Myocyte (in vitro differentiated cells): ENCODE results near the gene CELSR1. TPM values are rescaled to one million over a fixed set of nuclear protein-coding genes. Genes with fewer than 3 reads are reported as not detected.
A peak's percentile ranks its signal among the peaks of the same experiment; 100 is the strongest.
"Not testable (repeated sequence)": the region's sequence is repeated elsewhere in the genome, so short reads cannot be mapped to it uniquely, and the experiment has no call there.

Experiments
- DNase-seq: peaks from one replicate; pipeline ENCODE4 v3.0.0-alpha.2; 2012; ENCODE audit warnings: low read depth
- total RNA-seq: library from RNA; depleted of rRNA; stranded (reverse); fragments of >200 nt; gene quantifications from 2 replicates; pipeline ENCODE4 v1.2.3, GENCODE V29; 2014

Gene CELSR1
- total RNA-seq, 1 donor from 2014 or later, result 1.3 TPM

DNA sequence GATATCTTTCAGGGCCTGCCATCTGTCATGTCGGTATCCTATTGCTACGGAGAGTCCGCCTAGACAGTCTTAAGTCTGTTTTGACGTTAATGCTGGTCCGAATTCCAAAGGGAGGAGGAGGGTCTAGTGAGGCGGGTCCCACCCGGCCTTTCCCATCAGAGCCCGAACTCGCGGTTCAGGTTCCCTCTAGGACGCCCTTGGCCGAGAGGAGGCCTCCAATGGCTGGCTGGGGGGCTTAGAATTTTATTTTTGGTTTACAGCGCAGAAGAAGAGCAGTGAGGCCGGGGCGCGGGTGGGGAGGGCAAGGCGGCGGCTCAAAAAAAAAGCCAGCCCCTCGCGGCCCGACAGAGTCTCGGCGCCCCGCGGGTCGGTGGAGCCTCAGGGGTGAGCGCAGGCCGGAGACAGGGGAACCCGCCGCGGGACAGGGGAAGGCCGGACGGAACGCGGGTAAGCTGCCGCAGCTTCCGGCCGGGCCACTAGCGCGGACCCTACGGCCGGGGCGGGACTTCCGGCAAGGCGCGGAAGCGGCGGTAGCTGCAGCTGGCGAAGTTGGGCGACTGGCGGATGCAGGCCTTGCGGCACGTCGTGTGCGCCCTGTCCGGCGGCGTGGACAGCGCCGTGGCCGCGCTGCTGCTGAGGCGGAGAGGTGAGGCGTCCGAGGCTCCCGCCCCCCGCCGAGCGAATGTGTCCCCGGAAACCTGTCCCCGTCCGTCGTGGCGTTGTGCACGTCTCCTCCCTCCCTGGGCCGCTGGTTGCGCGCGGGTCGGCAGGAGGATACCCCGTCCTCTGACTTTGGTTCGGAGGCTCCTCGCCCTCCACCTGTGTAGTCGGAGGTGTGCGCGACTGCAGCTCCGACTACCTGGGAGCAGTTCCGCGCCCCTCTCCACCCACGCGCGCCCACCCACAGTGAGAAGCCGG is 202.0 kb downstream of the CELSR1 start, which contains the start of gene TRMU:
TSS of gene TRMU (plus strand) at position 514 of the 918 bp plus-strand sequence. CDS start at position 565, 51 bp downstream.
- peak; percentile 90 for DNase-seq

DNA sequence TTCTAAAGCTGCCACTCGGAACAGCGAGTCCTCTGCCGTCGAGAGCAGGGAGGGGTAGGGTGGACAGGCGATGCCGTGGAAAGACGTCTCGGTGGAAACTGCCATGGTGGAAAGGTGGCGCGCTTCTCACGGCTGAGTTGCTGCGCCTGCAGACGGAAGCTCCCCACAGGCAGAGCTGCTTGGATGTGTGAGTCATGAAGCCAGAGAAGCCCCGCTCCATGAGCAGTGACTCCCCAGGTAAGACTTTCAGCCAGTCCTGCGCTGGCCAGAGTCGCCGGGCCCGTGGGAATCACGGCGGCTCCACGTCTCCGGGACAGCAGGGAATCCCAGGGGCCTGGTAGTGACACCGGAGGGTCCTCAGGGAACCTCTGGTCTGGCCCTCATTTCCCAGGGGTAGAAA is 205.9 kb downstream of the CELSR1 start:
- DNase-seq, result no peak

DNA sequence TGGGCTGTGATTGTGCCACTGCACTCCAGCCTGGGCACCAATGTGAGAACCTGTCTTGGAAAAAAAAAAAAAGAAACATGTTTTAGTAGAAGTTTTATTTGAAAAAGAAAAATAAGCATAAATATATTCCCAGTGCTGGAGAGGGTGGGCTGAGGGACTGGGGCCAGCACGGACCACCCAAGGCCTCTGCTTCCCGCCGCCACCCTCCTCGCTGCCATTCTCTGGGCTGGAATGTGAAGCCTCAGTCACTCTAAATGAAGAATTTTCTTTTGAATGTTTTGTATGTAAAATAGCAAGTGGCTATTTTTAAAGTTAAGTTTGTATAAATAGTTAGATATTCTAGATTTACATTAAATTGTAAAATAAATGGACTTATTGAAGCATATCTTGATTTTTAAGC is 207.0 kb downstream of the CELSR1 start:
- DNase-seq, result no peak

DNA sequence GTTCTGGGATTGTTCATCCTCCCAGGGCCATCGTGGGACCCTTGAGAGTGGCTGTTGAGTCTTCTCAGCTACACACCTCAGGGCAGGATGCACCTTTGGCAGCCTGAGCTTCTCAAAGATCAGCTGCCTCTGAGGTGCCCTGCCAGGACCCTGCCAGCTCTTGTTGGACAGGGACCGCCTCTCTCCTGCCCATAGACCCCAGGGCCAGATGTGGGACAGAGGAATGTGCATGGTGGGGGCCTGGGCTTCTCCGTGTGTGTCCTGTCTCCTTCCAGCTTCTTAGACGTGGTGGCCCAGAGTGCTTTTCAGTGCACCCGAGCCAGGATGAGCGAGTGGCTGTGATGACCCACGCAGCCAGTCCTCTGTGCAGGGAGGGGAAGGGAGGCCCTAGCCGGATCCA is 207.8 kb downstream of the CELSR1 start:
- no peak for DNase-seq

DNA sequence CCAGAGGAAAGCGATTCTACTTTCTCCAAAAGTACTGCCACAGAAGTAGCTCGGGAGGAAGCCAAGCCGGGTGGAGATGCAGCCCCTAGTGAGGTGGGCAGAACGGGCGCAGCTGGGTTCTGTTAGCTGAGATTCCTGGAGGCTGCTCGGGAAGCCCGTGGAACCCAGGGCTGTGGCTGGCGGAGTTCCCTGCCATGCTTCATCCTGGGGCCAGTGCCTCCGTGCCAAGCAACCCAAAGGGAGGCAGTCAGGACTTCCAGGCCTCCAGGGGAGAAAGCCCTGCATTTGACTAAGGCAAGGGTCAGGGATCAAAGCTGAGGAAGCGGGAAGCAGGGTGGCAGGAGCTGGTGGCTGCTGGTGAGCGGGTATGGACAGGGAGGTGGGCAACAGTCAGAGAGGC is 208.6 kb downstream of the CELSR1 start:
- no peak for DNase-seq

DNA sequence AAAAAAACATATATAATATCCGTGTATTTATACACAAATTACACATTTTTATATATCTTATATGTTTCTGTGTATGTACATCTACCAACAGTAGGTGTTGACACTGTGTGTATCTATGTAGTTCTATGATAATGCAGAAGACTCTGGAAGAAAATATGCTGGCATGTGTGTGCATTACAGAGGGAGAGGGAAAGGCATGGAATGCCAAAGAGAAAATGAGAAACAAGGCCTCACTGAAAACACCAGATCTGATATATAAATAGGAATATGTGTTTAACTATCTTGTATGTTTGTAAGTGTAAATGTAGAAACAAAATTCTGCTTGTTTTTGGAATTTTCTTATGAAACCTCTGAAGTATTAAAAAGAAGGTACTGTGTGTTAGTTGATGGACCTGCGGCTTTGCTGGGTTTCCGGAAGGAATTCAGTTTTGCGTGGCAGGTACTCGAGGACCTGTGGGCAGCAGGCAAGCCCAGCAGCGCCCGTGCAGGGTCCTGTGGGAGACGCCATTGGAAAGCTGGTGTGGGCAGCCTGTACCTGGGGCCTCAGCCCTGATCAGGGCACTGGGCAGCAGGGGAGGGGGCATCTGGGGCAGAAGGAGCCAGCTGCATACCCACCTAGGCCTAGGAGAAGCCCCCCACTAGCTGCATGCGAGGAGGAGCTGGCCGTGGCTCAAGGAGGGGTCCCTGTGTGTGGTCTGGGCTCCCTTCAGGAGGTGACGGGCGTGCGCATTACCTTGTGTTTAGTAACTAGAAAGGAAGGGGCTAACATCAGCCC is 209.5 kb downstream of the CELSR1 start:
- DNase-seq, result no peak

DNA sequence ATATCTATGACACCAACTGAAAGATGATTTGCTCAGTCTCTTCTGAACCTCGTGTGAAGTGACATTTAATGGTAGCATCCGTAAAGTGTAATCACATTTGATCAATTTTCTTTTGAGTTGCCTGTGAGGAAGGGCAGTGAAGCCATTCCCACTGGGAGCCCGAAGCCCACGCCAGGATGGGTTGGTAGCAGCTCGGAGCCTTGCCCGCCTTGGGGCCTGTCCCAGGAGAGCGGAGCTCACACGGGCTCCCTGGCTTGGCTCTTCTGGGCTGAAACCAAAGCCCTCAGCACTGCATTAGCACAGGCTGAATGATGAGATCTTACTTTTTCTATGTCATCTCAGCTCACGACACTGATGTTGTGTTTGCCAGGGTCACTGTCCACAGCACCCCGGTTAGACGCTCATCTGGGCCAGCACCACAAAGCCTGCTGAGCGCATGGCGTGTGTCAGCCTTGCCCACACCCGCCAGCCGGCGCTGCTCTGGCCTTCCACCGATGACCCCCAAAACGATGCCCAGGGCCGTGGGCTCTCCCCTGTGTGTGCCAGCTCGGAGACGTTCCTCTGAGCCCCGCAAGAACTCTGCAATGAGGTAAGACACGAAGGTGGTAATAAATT is 211.2 kb downstream of the CELSR1 start:
- no peak for DNase-seq

DNA sequence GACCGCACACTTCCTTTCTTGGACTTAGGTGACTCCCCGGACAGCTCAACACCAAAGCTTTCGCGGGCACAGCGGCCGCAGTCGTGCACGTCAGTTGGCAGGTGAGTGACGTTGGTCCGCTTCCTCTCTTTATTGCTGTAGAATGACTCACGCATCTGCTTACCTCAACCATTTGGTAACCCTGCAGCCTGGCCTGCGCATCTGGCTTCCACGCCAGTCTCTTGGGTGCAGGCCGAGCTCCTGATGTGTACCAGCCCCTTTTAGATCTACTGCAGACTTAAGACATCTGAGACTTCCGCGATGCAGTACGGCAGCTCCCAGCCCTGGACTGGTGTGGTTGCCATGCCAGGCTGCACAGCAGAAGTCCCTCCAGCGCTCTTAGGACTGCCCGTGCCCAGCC is 214.3 kb downstream of the CELSR1 start:
- no peak for DNase-seq

DNA sequence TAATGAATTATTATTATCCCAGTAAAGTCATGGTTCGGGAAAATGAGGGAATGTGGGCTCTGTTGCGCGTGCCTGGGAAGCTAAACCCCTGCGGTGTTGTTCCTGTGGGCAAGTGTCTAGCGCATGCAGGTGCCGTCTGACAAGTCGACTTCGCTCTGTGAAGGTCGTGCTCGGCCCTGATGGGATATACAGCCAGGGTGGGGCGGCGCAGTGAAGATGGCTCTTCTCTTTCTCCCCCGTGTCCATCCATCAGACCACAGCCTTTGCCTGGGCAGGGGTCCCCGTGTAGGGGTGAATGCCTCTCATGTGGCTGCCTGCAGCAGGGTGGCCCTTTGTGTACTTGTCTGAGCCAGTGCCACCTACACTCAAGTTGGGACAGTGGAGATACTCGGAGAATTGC is 214.7 kb downstream of the CELSR1 start:
- no peak for DNase-seq

DNA sequence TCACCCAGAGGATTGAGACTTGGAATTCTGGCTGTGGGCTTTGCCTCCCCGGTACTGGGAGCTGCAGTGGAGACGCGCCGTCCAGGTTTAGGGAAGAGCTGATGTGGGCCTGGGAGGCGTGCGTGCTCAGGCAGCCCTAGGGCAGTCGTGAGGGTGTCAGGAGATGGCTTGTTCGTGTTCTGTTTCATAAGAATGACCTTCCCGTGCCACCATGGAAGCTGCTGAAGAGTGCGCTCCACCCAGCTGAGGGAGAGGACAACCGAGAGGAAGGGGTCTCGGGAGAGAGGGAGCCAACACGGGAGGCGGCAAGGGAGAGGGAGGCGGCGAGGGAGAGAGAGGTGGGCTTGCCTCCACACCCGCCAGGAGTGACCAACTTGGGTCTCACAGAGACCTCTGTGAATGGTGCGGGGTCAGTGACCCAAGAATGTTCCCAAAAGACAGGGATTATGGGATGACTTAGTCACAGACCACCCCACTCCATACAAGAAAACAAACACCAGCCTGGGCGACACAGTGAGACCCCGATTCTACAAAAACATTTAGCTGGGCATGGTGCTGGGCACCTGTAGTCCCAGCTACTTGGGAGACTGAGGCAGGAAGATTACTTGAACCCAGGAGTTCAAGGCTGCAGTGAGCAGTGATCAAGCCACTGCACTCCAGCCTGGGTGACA is 216.6 kb downstream of the CELSR1 start:
- no peak for DNase-seq

DNA sequence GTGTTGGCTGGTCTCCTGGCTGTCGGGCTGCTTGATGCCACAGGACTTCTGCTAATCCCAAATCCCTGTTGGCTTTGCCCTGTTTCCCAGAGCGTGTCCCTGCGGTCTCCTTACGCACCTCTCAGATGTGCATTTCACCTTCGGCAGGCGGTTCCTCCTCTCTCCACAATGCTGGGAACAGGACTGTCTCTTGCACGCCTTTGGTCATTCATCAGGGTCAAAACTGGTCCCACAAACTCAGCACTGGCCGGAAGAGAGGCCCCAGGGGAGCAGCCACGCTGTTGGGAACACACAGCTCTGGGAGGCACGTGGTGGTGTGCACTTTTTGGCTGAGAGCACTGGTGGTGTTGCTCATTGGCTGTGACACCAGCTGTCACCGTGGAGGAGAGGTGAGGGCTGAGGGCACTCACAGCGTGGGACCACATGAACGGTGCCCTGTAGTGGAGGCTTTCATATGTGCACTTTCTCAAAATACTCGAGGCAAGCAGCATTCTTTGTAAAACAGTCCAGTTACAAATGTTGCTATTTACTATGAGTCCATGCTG is 217.2 kb downstream of the CELSR1 start:
- DNase-seq, result no peak

DNA sequence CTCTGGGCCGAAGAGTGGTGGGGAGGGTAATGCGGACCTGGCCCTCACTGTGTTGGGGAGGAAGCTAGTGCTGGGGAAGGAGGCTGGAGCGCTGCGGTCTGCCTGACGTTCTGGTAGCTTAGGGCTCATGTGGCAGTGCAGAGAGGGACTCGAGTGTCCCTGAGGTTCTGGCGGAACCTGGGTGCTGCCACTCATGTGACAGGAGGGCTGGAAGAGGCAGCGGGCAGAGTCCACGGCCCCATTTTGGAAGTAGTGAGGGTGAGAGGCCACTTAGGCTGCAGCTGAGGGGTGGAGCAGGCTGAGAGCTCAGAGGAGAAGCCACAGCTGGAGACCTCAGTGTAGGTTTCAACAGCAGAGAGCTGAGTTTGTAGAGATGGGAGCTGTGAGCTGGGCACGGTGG is 218.1 kb downstream of the CELSR1 start:
- no peak for DNase-seq

DNA sequence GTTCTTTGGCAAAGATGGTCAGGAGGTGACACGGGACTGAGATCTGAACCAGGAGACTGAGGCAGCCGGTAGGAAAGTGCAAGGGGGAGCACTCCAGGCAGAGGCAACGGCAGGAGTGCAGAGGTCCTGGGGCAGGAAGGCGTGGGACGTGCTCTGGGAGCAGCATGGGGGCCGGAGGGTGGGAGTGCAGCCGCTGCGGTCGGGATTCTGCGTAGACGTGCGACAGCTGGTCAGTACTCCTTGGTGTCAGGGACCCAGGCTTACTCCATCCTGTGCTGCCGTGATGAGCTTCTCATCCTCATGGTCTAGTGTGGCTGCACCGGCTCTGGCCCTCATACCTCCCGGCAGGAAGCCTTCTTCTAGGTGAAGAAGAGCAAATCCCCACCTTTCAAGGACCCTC is 218.8 kb downstream of the CELSR1 start:
- no peak for DNase-seq

DNA sequence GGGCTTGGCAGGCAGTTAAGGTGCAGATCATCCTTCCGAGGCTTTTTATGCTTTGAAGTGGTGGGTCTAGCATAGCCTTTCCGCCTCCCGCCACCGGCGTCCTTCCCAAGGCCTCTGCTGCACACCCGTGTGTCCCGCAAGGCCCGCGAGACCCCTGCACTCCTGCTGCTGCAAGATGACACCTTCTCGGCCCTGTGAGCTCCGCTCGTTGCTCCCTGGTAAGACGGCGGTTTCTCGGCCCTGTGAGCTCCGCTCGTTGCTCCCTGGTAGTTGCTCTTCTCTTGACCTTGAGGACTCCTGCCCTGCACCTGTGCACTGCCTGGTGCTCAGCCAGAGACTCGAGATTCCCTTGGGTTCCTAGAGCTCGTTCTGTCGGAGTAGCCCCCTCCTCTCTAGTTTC is 219.8 kb downstream of the CELSR1 start:
- DNase-seq, result no peak

DNA sequence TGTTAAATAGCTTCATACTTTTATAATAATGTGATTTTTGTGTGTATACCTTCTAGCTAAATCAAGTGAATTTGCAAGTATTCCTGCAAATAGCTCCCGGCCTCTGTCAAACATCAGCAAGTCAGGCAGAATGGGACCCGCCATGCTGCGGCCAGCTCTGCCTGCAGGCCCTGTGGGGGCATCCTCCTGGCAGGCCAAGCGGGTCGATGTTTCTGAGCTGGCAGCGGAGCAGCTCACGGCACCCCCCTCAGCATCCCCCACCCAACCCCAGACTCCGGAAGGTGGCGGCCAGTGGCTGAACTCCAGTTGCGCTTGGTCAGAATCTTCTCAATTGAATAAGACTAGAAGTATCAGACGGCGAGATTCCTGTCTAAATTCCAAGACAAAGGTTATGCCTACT is 221.4 kb downstream of the CELSR1 start:
- DNase-seq, result no peak

DNA sequence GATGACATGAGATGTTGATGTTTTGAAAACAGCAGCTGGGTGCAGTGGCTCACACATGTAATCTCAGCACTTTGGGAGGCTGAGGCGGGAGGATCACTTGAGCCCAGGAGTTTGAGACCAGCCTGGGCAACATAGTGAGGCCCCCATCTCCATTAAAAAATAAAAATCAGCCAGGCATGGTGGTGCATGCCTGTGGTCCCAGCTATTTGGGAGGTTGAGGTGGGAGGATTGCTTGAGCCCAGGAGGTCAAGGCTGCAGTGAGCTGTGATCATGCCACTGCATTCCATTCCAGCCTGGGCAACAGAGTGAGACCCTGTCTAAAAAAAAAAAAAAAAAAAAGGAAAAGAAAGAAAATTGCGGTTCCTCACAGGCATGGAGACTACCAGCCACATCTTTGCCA is 224.6 kb downstream of the CELSR1 start:
- not testable (repeated sequence) for DNase-seq

DNA sequence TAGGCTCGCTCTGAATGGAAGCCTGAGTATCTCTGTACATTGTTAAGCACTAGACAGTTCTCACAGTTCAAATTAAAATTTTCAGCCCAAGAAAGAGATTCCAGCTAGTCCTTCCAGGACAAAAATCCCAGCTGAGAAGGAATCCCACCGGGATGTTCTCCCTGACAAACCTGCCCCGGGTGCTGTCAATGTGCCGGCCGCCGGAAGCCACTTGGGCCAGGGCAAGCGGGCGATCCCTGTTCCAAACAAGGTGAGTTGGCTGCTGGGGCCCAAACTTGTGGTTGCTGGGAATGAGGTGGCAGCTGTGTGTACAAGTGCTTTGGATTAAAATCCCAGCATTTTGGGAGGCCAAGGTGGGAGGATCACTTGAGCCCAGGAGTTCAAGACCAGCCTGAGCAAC is 225.4 kb downstream of the CELSR1 start:
- DNase-seq, result no peak
